Breast epithelium (tissue), 4 donors: ENCODE results near the gene DNPEP. TPM values are rescaled to one million over a fixed set of nuclear protein-coding genes. Genes with fewer than 3 reads are reported as not detected.

Experiments
- DNase-seq, 2 donors: peaks; one replicate each; pipeline ENCODE4 v3.0.0-alpha.2; 2019; ENCODE audit warnings: low spot score in 2 of 2
- H3K27ac ChIP-seq, 2 donors: fragments of 200-600 bp; sonication (generic) in 1 of 2; one replicate each; pipeline ENCODE4 v1.5.1; 2016 to 2019; ENCODE audit warnings: mild to moderate bottlenecking in 1 of 2
- H3K27me3 ChIP-seq, 2 donors: fragments of 200-600 bp; sonication (generic) in 1 of 2; one replicate each; pipeline versions ENCODE4 v1.5.1 to v1.6.0; 2017 to 2019; ENCODE audit warnings: control low read depth in 1 of 2, mild to moderate bottlenecking in 1 of 2
- H3K36me3 ChIP-seq: fragments of 200-600 bp; one replicate; pipeline ENCODE4 v1.5.1; 2019
- H3K4me1 ChIP-seq, 2 donors: fragments of 200-600 bp; sonication (generic); one replicate each; pipeline ENCODE4 v1.5.1; 2016 to 2019; ENCODE audit warnings: control low read depth in 1 of 2
- H3K4me3 ChIP-seq, 3 donors: fragments of 200-600 bp; sonication (generic); 1 replicate in 2 of 3; 2 replicates in 1 of 3; pipeline ENCODE4 v1.5.1; 2016 to 2019; ENCODE audit warnings: mild to moderate bottlenecking in 3 of 3, moderate library complexity in 2 of 3
- H3K9me3 ChIP-seq, 2 donors: fragments of 200-600 bp; sonication (generic) in 1 of 2; one replicate each; pipeline ENCODE4 v1.5.1; 2016 to 2019; ENCODE audit warnings: control low read depth in 1 of 2
- POLR2A ChIP-seq: fragments of 450-650 bp; IDR thresholded peaks from one replicate; pipeline ENCODE4 v1.6.1; 2016; ENCODE audit warnings: antibody characterized with exemption, mild to moderate bottlenecking, moderate library complexity
- POLR2AphosphoS5 ChIP-seq, 3 donors: sonication (generic); formaldehyde crosslinking; IDR thresholded peaks; one replicate each; pipeline ENCODE4 v1.6.1; 2017; ENCODE audit warnings: antibody characterized with exemption in 3 of 3
- intact Hi-C: fragments of 100-400 bp; cut with DNase I; formaldehyde crosslinking; loops from one replicate; pipeline ENCODE4 v1.15.1; 2023; ENCODE audit warnings: low total_unique reads
- total RNA-seq, 3 donors: library from RNA; depleted of rRNA; stranded (reverse); fragments of >200 nt; gene quantifications; one replicate each; pipeline ENCODE4 v1.1.0, GENCODE V29; 2016
- TF ChIP-seq, protein P1 (sequence below), 3 donors: fragments of 450-650 bp; IDR thresholded peaks; one replicate each; pipeline ENCODE4 v1.5.1; 2016 to 2017; ENCODE audit warnings: antibody characterized with exemption in 3 of 3, mild to moderate bottlenecking in 3 of 3, moderate library complexity in 3 of 3

Gene DNPEP
- total RNA-seq, 3 donors from 2014 or later, result 49.8 to 81.9 (median 79.0) TPM

DNA sequence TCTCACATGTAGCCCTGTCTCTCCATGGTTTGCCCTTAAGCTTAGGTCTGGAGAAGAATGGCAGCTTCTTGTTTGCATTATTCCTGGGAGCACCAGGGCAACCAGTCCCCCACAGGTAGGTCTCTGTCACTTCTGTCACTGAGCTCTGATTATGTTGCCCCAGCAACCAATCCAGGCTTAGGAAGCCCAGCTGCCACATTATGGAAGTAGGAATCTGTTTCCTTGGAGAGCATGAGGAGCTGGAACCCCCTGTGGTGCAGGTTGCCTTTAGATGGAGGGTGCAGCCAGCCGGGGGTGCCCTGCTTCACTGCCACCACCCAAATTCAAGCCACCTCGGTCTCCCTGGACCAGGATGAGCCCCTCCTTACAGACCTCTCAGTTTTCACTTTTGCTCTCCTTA is 60.0 kb downstream of the DNPEP start:
- Histone ChIP-seq H3K4me3 (no peak overlapping the region), H3K27me3 (peaks cover 9 to 22% of the 10 kb centered on the region in 2 donors), H3K27ac (no peak overlapping the region), H3K4me1 (no peaks in the 10 kb centered on the region), H3K9me3 (peaks cover 0 to 8% of the 10 kb centered on the region in 2 donors), H3K36me3 (no peaks in the 10 kb centered on the region)
- intact Hi-C loops, result no loop called here
- TF ChIP-seq, protein P1, sequence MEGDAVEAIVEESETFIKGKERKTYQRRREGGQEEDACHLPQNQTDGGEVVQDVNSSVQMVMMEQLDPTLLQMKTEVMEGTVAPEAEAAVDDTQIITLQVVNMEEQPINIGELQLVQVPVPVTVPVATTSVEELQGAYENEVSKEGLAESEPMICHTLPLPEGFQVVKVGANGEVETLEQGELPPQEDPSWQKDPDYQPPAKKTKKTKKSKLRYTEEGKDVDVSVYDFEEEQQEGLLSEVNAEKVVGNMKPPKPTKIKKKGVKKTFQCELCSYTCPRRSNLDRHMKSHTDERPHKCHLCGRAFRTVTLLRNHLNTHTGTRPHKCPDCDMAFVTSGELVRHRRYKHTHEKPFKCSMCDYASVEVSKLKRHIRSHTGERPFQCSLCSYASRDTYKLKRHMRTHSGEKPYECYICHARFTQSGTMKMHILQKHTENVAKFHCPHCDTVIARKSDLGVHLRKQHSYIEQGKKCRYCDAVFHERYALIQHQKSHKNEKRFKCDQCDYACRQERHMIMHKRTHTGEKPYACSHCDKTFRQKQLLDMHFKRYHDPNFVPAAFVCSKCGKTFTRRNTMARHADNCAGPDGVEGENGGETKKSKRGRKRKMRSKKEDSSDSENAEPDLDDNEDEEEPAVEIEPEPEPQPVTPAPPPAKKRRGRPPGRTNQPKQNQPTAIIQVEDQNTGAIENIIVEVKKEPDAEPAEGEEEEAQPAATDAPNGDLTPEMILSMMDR (IDR thresholded peaks at IDR 0.05), result no peak
- TF ChIP-seq POLR2AphosphoS5 (IDR thresholded peaks at IDR 0.05) (no peak), POLR2A (no peak)
- no peak for DNase-seq

DNA sequence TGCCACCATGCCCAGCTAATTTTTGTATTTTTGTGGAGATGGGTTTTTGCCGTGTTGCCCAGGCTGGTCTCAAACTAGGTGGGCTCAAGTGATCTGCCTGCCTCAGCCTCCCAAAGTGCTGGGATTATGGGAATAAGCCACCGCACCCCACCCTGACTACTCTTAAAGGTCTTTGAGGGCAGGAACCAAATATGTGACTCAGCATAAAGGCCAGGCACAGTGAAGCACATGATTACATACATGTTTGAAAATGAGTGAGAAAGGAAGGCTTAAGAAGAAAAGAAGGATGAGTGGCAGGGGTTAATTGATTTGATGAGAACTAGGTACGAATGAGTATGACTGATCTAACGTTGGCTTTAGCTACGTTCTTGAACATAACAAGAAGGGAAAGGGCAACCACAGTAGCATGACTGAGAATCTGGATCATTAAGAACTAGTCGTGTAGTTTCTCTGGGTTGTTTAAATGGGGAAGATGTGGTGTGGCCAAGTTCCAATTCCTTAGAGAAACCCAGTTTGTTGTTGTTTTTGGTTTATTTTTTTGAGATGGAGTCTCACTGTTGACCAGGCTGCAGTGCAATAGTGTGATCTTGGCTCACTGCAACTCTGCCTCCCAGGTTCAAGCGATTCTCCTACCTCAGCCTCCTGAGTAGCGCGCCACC is 61.9 kb downstream of the DNPEP start:
- intact Hi-C loops, result no loop called here
- no peaks in the 10 kb centered on the region for H3K9me3 ChIP-seq
- H3K27ac ChIP-seq, result no peak overlapping the region
- no peak overlapping the region for H3K4me3 ChIP-seq
- TF ChIP-seq, protein P1 (IDR thresholded peaks at IDR 0.05), result no peak
- TF ChIP-seq POLR2A, result no peak
- TF ChIP-seq POLR2AphosphoS5 (IDR thresholded peaks at IDR 0.05), result no peak
- DNase-seq, result no peak
- H3K27me3 ChIP-seq, result peaks cover 0 to 4% of the 10 kb centered on the region in 2 donors
- no peaks in the 10 kb centered on the region for H3K4me1 ChIP-seq
- no peaks in the 10 kb centered on the region for H3K36me3 ChIP-seq

DNA sequence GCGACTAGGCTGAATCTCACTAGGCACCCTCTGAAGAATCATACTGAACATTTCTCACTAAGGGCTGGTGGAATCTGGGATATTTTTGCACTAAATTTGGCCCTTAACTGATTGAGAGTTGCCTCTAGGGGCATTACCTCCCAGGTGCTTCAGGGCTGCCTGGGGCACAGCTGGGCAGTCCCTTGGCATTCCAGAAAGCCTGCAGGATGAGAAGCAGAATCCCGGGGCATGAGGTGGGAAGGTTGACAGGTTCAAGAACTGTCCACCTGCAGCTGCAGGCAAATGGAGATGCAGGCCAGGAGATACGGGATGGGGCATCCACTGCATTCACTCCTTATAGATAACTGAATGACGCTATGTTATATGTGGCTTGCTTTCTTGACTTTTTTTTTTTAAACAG is 62.6 kb downstream of the DNPEP start:
- intact Hi-C loops, result no loop called here
- Histone ChIP-seq H3K27ac (no peak overlapping the region), H3K4me1 (no peaks in the 10 kb centered on the region), H3K9me3 (no peaks in the 10 kb centered on the region), H3K36me3 (no peaks in the 10 kb centered on the region), H3K4me3 (no peak overlapping the region), H3K27me3 (no peaks in the 10 kb centered on the region)
- no peak for DNase-seq
- TF ChIP-seq POLR2A, result no peak
- TF ChIP-seq, protein P1 (IDR thresholded peaks at IDR 0.05), result no peak
- TF ChIP-seq POLR2AphosphoS5 (IDR thresholded peaks at IDR 0.05), result no peak

DNA sequence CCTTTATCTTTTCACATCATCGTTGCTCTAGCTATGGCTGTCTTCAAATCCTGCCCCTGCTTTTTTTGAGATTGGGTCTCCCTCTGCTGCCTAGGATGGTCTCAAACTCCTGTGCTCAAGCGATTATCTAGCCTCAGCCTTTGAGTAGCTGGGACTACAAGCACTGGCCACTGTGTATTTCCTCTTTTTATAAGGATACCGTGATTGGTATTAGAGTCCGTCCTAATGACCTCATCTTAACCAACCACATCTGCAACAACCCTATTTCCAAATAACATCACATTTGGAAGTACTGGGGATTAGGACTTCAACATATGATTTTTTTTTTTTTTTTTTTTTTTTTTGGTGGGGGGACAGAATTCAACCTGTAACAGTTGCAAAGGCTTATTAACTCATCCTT is 64.3 kb downstream of the DNPEP start:
- no peak overlapping the region for H3K4me3 ChIP-seq
- H3K27ac ChIP-seq, result no peak overlapping the region
- intact Hi-C loops, result no loop called here
- no peaks in the 10 kb centered on the region for H3K9me3 ChIP-seq
- no peaks in the 10 kb centered on the region for H3K4me1 ChIP-seq
- no peaks in the 10 kb centered on the region for H3K27me3 ChIP-seq
- DNase-seq, result no peak
- no peaks in the 10 kb centered on the region for H3K36me3 ChIP-seq
- TF ChIP-seq POLR2AphosphoS5 (IDR thresholded peaks at IDR 0.05) (no peak), POLR2A (no peak)
- TF ChIP-seq, protein P1 (IDR thresholded peaks at IDR 0.05), result no peak

Other genes with a start within 250 kb of the DNPEP start
- 10 to 100 TPM; 13.4 to 19.8 (median 17.6) TPM for gene NHEJ1, start 227.1 kb downstream of the DNPEP start, total RNA-seq
- 1 to 10 TPM in 2 of 3 donors, under 1 TPM in 1; 0.48 to 3.4 (median 2.0) TPM for gene SLC23A3, start 217.9 kb downstream of the DNPEP start, total RNA-seq
- 10 to 100 TPM; 37.0 to 60.3 (median 37.2) TPM for gene CNPPD1, start 211.0 kb downstream of the DNPEP start, total RNA-seq
- 10 to 100 TPM; 58.7 to 79.7 (median 66.3) TPM for gene RETREG2, start 209.6 kb downstream of the DNPEP start, total RNA-seq
- 10 to 100 TPM; 43.6 to 52.0 (median 45.0) TPM for gene ZFAND2B, start 181.1 kb downstream of the DNPEP start, total RNA-seq
- 10 to 100 TPM; 14.5 to 26.9 (median 18.9) TPM for gene ABCB6, start 169.0 kb downstream of the DNPEP start, total RNA-seq
- gene ATG9A, start 158.3 kb downstream of the DNPEP start, total RNA-seq, result 10 to 100 TPM; 35.6 to 44.5 (median 37.0) TPM
- 100 to 1,000 TPM in 1 of 3 donors, 10 to 100 TPM in 2; 29.3 to 101 (median 67.8) TPM for gene ANKZF1, start 158.1 kb downstream of the DNPEP start, total RNA-seq
- 10 to 100 TPM; 10.2 to 15.7 (median 11.8) TPM for gene GLB1L, start 142.5 kb downstream of the DNPEP start, total RNA-seq
- 10 to 100 TPM; 13.1 to 18.1 (median 16.4) TPM for gene STK16, start 142.4 kb downstream of the DNPEP start, total RNA-seq
- gene TUBA4B, start 134.7 kb downstream of the DNPEP start, total RNA-seq, result under 1 TPM in 1 of 3 donors, not detected in 2; 0.16 TPM
- 10 to 100 TPM in 2 of 3 donors, 1 to 10 TPM in 1; 5.4 to 73.3 (median 48.8) TPM for gene TUBA4A, start 134.0 kb downstream of the DNPEP start, total RNA-seq
- gene DNAJB2, start 108.5 kb downstream of the DNPEP start, total RNA-seq, result 10 to 100 TPM; 49.9 to 88.3 (median 59.0) TPM
- under 1 TPM in 2 of 3 donors, not detected in 1; 0.33 to 0.44 TPM for gene PTPRN, start 78.5 kb downstream of the DNPEP start, total RNA-seq
- not detected for gene RESP18, start 55.2 kb downstream of the DNPEP start, total RNA-seq
- 10 to 100 TPM; 17.1 to 29.6 (median 29.5) TPM for gene DES, start 30.5 kb upstream of the DNPEP start, total RNA-seq
- 10 to 100 TPM in 2 of 3 donors, under 1 TPM in 1; 0.32 to 36.6 (median 21.0) TPM for gene SPEG, start 46.9 kb upstream of the DNPEP start, total RNA-seq
- 10 to 100 TPM; 15.7 to 33.4 (median 29.7) TPM for gene GMPPA, start 111.0 kb upstream of the DNPEP start, total RNA-seq
- under 1 TPM in 1 of 3 donors, not detected in 2; 0.44 TPM for gene ASIC4, start 126.6 kb upstream of the DNPEP start, total RNA-seq
- gene CHPF, start 155.9 kb upstream of the DNPEP start, total RNA-seq, result 10 to 100 TPM; 46.5 to 58.9 (median 49.0) TPM
- 1 to 10 TPM; 1.6 to 1.9 (median 1.8) TPM for gene TMEM198, start 156.1 kb upstream of the DNPEP start, total RNA-seq
- gene OBSL1, start 183.6 kb upstream of the DNPEP start, total RNA-seq, result 10 to 100 TPM; 69.2 to 91.9 (median 73.1) TPM
- gene INHA, start 184.4 kb upstream of the DNPEP start, total RNA-seq, result under 1 TPM in 2 of 3 donors, not detected in 1; 0.64 to 0.73 TPM
- gene STK11IP, start 209.9 kb upstream of the DNPEP start, total RNA-seq, result 10 to 100 TPM; 11.2 to 16.7 (median 15.7) TPM
- gene SLC4A3, start 239.7 kb upstream of the DNPEP start, total RNA-seq, result 1 to 10 TPM; 2.1 to 4.7 (median 4.6) TPM